GM12892 (cell line): Measurements from ENCODE around the gene GNAQ.

Source experiments
- DNase-seq: peaks from one replicate; pipeline ENCODE4 v3.0.0; 2011; ENCODE audit not compliant: insufficient read length
- FAIRE-seq: peaks from 2 replicates; lab custom pipeline; 2011; peaks lifted over from hg19 to GRCh38; lab: Jason Lieb, UNC
- POLR2A ChIP-seq: IDR thresholded peaks from 2 replicates; pipeline ENCODE4 v1.6.1; 2011; ENCODE audit warnings: low read depth, low read length, control low read depth
- POLR2AphosphoS5 ChIP-seq: IDR thresholded peaks from 2 replicates; pipeline ENCODE4 v1.6.1; 2011; ENCODE audit warnings: low read depth, low read length, control low read depth
- TAF1 ChIP-seq: IDR thresholded peaks from 2 replicates; pipeline ENCODE4 v1.6.1; 2011; ENCODE audit warnings: low read depth, mild to moderate bottlenecking, control low read depth, low read length, borderline replicate concordance

GNAQ gene

GRCh38 chr9:77960356-77961153 lies 71.1 kb downstream of the GNAQ start:
- DNase-seq, result no peak
- TF ChIP-seq POLR2AphosphoS5, result no peak
- TF ChIP-seq TAF1, result no peak
- TF ChIP-seq POLR2A, result no peak
- no peak for FAIRE-seq

GRCh38 chr9:77959803-77960202 lies 71.8 kb downstream of the GNAQ start:
- DNase-seq (no peak), FAIRE-seq (no peak)
- TF ChIP-seq POLR2AphosphoS5 (no peak), POLR2A (no peak), TAF1 (no peak)

- DNase-seq (no peak), FAIRE-seq (no peak)
- TF ChIP-seq POLR2AphosphoS5 (no peak), TAF1 (no peak), POLR2A (no peak)
Observed at GRCh38 chr9:77957652-77958051, 74.0 kb downstream of the GNAQ start.

GRCh38 chr9:77956555-77956954 lies 75.1 kb downstream of the GNAQ start:
- FAIRE-seq (no peak), DNase-seq (no peak)
- no peak for TF ChIP-seq POLR2A
- no peak for TF ChIP-seq POLR2AphosphoS5
- no peak for TF ChIP-seq TAF1

- DNase-seq (no peak), FAIRE-seq (no peak)
- no peak for TF ChIP-seq TAF1
- TF ChIP-seq POLR2A, result no peak
- no peak for TF ChIP-seq POLR2AphosphoS5
Observed at GRCh38 chr9:77954666-77955015, 77.0 kb downstream of the GNAQ start.

- DNase-seq (no peak), FAIRE-seq (no peak)
- TF ChIP-seq TAF1 (no peak), POLR2A (no peak), POLR2AphosphoS5 (no peak)
Observed at GRCh38 chr9:77954013-77954665, 77.5 kb downstream of the GNAQ start.

- no peak for TF ChIP-seq TAF1
- TF ChIP-seq POLR2A, result no peak
- TF ChIP-seq POLR2AphosphoS5, result no peak
- DNase-seq (no peak), FAIRE-seq (no peak)
Observed at GRCh38 chr9:77953590-77953989, 78.0 kb downstream of the GNAQ start.

- no peak for FAIRE-seq
- TF ChIP-seq POLR2AphosphoS5 (no peak), TAF1 (no peak), POLR2A (no peak)
- no peak for DNase-seq
Observed at GRCh38 chr9:77952635-77953328, 78.8 kb downstream of the GNAQ start.

GRCh38 chr9:77951369-77951768 lies 80.2 kb downstream of the GNAQ start:
- no peak for DNase-seq
- no peak for TF ChIP-seq TAF1
- no peak for TF ChIP-seq POLR2AphosphoS5
- TF ChIP-seq POLR2A, result no peak

GRCh38 chr9:77949751-77950436 lies 81.7 kb downstream of the GNAQ start:
- FAIRE-seq (no peak), DNase-seq (no peak)
- TF ChIP-seq POLR2A, result no peak
- no peak for TF ChIP-seq POLR2AphosphoS5
- no peak for TF ChIP-seq TAF1

More at GRCh38 chr9:77951369-77951768, 80.2 kb downstream of the GNAQ start:
- no peak for FAIRE-seq

GRCh38 chr9:77947651-77948050 lies 84.0 kb downstream of the GNAQ start:
- FAIRE-seq (no peak), DNase-seq (no peak)
- TF ChIP-seq POLR2AphosphoS5, result no peak
- TF ChIP-seq POLR2A, result no peak
- TF ChIP-seq TAF1, result no peak
